Stimulated activated CD8-positive, alpha-beta memory T cell treated with anti-CD3 and anti-CD28 coated beads, Interleukin-12 subunit alpha, Interleukin-12 subunit beta, amount 100 ng/mL, for 24 hours (primary cell): ENCODE results near the gene LIPA.
"Not testable (repeated sequence)": the region's sequence is repeated elsewhere in the genome, so short reads cannot be mapped to it uniquely, and the experiment has no call there.

Experiments used
- DNase-seq: peaks from one replicate; pipeline ENCODE4 v3.0.0-alpha.2; 2020; ENCODE audit errors: extremely low read depth

Gene LIPA

DNA sequence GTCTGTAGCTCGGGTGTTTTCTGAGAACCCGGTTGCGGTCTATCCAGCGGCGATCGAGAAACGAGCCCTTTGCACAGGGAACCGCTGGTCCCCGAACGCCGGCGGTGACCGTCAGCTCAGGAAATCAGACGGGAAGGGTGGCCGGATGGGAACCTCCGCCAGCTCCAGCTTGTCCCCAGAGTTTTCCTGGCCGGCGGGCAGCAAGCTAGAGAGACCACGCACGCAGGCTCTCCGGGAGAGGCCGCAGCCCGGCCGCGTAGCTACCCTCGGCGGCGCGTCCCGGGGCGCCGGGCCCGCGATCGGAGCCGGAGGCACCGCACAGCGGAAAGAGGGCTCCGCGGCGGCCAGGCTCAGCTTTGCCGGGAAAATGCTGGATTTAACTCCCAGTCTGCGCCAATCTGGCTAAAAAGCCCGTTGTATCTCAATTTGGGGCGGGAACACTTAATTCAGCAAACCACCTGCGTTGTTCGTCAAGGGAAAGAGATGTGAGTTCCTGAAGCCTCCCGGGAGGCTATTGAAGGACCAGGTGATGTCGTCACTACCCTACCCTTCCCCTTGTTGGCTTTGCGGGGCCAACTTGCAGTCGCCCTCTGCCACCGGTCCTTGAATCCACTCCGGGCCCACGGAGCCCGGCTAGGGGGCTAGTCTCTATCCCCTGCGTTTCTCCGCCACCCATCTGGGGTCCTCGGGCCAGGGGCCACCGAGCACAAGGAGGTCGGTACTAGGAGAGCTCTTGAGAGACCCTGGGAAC lies 43.6 kb downstream of the LIPA start:
- DNase-seq, result no peak

DNA sequence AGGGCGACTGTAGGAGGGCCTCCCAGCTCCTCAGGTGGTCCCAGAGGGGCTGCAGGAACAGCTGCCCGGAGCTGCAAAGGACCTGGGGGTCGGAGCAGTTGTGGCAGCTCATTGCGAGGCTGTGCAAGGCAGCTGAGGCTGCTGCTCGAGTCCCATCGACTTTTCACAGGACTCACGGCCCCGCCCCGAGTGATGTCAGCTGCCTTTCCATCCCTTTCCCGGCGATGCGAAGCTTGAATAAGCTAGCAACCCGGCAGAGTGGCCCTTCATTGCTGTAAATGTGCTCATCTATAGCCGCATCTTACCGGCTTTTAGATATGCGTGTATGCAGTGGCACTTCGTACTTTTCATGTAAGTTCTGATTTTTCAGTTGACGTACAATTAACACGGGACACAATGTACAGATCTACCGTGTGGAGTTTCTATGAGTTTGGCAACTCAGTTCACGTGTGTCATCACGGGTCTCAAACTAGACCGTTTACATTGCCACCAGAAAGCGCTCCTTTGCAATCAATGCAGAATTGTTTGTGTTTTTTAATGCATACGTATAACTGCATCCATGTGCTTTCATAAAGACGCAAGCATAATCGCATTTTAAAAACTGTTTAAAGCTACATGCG lies 44.3 kb downstream of the LIPA start, which contains the start of gene CH25H:
Gene CH25H, minus strand, starts transcription at position 137 of the 620 bp plus-strand sequence. Its CDS starts 25 bp downstream, at position 112.
- DNase-seq, result no peak

DNA sequence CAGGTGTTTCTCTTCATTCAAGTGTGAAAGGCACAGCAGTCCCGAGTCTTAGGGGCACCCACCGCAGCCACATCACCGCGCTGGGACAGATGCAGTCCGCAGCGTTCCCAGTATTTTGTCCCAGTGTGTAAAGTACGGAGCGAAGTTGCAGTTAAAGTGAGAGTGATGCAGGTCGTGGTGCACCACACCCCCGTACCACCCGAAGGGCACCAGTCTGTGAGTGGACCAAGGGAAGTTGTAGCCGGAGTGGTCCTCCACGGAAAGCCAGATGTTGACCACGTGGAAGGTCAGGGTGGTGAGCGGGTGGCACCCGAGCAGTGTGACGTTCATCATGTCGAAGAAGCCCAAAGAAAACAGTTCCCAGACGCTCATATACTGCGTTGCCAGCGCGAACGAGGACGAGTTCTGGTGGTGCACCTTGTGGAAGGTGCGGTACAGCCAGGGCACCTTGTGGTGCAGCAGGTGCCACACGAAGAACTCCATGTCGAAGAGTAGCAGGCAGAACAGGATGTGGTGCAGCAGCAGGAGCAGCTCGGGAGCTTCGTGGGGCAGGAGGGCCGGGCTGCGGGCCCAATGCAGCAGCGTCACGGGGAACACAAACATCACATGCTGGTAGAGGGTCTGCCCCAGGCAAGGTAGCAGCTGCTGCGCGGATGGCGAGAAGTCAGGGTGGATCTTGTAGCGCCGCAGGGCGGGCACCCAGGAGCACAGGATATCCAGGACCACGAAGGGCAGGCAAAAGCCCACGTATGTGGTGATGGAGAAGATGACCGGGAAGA lies 45.0 kb downstream of the LIPA start:
- no peak for DNase-seq

DNA sequence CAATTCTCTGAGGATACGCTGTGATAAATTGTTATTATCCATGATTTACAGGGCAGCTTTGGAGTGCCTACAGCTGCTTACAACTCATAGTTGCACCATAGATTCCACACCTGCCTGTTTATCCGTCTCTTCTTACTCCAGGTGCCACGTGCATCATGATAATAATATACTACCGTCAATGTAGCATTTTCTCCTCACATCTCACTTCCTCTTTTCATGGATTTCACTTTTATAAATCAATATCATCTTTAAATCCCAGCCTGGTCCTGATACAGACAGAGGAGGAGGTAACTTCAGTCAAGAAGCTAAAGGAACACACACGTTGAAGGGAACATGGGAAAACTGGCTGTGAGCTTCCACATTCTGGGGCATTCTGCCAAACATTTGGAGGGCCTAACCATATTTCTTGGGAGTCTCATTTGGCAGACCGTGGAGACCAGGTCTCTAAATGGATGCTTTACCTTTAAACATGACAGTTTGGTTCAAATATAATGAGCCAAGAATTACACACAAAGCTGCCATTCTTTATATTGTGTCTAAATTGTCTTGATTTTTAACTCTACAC lies 46.9 kb downstream of the LIPA start:
- DNase-seq, result no peak

DNA sequence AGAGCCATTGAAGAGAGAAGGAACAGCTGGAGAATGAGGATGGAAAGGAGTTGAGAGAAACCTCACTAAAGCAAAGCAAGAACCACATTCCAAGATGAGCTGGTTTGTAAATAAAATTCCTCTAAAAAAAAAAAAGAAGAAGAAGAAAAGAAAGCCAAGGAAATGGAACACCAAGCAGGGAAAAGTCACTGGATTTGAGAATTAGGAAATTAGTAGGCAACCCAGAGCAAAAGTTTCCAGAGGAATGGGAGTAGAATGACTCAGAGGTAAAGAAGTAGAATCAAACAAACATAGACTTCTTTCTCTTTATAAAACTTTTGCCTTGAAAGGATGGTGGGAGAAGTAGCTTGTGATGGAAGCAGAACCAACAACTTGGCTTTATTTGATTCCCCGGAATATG lies 48.3 kb downstream of the LIPA start:
- no peak for DNase-seq

DNA sequence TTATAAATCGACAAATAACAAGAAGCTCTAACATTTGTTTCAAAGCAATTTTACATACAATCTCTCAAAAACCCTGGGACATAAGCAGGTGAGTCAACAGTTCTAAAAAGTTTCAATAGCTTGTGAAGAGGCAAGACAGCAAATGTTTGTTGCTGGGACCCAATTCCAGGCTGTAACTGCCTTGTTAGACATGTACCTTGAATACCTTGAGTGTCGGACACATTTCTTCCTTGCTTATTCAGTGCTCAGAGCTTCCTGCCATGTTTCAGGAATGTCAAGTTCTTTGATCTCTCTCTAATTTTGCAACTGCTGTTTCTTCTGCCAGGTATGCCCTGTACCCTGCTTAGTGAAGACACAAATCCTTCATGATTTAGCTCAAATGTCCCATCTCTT lies 49.5 kb downstream of the LIPA start:
- DNase-seq, result no peak

DNA sequence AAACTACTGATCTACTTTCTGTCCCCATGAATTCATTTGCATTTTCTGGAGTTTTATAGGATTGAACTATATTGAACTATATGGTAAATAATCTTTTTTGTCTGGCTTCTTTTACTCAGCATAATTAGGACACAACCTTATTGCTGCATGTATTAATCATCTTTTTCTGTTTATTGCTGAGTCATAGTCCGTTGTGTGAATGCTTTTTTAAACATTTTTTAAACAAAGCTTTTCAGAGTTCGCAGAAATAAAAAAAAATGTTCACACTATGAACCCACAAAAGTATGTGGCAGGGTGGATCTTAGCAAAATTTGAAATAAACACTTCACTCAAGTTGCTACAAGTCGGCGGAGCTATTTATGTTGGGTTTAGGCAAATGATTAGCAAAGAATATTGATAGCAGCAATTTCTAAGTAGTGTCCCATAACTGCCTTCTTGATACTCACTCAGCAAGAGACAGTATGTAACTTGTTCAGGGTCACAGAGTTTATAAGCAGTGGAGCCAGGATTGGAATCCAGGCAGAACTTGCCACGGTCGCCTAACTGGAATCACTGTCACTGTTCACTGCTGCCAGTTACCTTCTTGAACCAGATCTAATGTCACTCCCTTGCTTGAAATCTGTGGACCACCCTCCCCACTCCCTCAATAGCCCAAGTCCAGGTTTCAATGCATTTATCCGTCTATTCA lies 50.1 kb downstream of the LIPA start:
- no peak for DNase-seq

DNA sequence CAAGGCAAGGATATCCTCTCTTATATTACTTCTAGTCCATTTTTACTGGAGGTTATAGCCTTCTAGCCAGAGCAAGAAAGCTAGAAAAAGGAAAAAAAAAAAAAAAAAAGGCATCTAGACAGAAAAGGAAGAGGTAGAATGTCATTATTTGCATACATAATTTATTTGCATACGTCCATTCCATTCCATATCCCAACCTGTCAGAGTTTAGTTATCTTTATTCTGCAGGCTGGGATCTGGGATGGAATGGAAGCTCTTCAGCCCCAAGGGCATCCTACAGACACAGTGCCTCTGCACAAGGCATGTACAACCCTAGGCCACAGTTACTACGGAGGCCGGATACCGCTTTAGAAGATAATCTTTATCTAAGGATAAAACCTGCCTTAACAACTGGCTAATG lies 54.1 kb downstream of the LIPA start:
- no peak for DNase-seq

DNA sequence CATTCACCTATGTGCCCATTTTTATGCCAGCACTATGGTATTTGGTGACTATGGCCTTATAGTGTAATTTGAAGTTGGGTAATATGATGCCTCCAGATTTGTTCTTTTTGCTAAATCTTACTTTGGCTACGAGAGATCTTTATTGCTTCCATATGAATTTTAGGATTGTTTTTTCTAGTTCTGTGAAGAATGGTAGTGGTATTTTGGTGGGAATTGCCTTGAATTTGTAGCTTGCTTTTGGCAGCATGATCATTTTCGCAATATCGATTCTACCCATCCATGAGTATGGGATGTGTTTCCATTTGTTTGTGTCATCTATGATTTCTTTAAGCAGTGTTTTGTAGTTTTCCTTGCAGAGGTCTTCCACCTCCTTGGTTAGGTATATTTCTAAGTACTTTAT lies 60.3 kb downstream of the LIPA start:
- DNase-seq, result not testable (repeated sequence)

DNA sequence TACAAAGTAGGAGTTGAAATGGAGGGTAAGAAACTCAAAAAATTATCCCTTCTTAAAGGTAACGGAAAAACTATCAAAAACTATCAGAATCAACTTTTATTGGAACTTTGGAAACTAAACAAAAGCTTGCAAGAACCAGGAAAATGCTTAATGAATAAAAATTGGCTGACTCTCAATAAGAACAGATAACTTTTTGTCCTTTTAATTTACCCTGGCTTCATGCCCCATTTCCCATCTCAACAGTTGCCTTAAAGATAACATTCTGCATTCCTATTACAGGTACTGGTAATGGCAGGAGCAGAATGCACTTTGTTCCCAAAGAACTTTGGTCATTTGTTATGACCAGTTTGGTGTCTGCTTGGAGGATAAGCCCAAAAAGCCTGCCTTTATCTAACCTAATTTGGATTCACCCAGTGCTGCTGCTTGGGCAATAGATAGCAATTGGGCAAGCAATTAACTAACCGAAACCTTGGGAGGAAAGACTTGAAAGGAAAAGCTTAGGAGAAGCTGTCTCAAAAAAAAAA lies 62.3 kb downstream of the LIPA start:
- DNase-seq, result no peak

DNA sequence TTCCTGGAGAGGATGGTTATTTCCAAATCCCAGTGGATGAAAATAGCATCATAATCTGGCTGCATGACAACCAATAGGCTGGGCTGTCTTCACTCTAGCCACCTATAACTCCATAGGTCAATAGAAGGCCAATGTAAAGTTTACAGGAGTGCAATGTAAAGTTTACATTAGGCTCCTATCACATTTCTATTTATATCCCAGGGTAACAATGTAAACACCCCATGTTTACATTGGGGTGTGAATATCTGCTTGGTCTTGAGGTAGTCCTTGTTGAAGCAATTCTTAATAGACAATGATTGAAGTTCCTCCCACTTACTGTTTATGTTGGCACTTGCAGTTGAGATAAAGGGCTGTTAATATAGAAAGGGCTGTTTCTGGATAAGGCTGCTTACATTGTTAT lies 65.9 kb downstream of the LIPA start:
- DNase-seq, result no peak

DNA sequence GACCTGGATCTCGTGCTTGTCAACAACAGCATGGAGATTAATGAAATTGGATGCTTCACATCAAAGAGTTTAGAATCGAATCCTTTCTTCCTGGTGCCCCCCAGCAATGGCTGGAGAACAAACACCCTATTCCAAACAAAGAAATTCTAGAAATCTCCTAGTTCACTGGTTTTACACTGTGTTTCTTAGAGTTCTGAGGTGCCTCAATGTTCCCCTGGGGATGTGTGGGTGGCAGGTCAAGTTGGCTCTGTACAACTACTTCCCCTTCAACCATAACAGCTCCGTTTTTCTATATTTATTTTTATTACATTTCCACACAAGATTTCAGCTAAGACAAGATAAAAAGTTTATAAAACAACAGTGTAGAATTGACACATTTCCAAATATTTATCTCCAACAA lies 66.9 kb downstream of the LIPA start:
- DNase-seq, result no peak

DNA sequence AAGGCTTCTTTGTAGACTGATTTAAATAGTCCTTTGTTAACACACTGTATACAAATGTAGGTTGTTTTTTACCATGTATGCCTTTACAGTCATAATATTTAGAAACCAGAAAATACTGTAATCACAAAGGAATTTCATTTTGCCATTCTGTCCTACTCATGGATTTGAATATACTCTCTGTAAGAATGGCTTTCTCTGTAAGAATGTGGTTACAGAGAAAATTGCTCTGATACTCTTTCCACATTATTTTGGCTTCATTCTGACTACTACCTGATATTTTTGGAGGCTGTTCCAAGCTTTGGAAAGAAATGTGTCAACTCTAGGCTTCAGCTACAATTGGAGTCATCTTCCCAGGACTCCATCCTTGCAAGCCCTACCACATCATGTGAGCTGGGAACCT lies 68.0 kb downstream of the LIPA start:
- DNase-seq, result no peak

DNA sequence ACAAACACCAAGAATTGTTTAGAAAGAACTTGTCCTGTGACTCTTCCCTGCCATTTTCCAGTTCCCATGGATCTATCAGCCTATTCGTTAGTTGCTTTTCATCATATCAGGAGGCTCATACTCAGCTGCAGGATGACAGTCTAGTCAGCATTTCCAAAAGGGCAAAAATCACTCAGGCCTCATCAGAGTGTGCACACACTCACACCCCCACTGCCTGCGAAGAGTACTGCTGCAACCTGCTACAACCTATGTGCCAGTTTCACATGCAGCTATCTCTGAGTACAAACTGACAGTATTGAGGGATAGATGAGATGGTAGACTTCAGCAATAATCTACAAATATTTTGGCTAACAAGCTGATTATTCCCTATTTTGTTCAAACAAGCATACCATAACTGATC lies 68.7 kb downstream of the LIPA start:
- DNase-seq, result no peak

DNA sequence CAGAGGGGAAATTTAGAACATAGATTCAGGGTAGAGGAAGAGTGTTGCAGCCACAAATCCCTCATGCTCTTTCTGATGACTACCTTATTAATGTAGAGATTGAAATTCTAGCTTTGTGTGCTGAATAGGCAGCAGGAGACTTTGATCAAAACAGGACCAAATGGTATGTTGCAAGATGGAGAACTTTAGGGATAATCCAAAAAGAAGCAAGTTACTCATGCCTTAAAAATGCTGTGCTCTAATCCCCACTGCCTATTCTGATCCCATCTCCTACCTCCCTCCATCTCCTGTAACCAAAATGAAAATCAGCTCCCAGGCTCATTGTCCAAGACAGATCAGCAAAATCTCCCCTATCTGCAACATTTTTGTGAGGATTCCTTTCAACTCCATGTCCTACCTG lies 75.8 kb downstream of the LIPA start:
- DNase-seq, result no peak

DNA sequence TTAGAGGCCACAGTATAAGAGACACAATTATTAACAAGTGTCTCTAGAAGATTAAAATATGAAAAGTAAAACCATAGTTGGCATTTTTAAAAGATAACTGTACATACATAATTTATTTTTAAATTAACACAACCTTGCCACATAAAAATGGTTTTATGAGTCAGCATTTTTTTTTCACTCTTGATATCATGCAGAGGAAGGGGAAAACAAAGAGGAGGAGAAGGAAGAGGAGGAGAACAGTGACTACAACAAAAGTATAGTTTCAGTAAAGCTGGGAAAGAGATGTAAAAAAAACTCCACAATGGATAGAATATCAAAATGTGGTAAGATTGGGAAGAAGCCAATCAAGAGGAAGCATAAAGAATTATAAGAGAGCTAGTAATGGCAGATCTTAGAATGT lies 78.5 kb downstream of the LIPA start:
- no peak for DNase-seq

DNA sequence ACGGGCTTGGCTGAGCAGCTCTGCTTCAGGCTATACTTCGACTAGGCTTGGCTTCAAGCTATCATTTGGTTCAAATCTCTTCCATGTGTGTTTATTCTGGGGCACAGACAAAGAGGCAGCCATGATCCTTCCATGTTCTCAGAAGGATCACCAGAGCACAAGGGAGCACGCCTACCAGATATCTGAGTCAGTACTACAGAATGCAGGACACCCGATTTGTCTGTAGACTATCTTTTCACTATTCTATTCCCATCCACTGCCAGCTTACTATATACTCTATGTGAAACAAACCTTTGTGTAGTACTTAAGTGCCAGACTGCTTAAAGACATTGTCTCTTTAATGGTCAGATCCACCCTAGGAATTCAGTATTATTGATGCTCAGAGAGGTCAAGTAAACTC lies 79.6 kb downstream of the LIPA start:
- DNase-seq, result no peak

DNA sequence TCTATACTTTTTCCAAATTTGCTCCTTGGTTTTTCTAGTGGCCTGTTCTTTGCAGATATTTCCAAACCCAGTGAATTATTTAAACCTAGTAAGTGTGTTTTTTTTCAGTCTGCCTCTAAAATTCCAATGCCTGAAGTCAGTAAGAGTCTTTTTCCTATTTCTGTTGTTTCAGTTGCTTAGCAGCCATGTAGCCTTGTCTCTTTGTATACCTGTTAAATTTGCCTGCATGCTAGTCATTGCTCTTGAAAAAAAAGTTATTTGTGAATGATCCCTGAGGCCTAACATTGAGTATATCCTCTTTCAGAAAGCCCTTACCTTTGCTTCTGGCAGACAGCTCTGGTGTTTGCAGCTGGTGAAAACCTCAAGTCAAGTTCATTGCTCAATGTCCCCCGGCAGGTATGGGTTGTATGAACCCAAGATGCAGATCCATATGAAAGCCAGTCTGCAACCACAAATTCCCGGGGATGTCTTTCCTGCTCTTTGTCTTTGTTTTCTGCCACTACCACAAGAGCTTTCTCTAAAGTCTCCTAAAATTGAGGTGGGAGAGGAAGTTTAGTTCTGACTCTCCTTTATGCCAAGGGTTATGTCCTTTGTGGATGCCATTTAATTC lies 80.2 kb downstream of the LIPA start:
- DNase-seq, result no peak

DNA sequence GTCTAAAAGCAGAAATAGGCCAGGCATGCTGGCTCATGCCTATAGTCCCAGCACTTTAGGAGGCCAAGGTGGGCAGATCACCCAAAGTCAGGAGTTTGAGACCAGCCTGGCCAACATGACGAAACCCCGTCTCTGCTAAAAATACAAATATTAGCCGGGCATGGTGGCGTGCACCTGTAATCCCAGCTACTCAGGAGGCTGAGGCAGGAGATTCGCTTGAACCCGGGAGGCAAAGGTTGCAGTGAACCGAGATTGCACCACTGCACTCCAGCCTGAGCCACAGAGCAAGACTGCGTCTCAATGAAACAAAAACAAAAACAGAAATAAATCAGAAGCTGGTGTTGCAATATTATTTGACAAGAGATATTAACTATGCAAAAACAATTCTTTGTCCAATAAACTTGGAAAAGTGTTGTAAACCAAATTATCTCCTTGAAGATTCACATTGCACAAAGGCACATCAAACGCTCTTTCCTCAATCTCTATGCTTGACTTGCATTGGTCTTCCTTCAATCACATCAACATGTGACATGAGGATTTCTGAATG lies 83.1 kb downstream of the LIPA start:
- not testable (repeated sequence) for DNase-seq

DNA sequence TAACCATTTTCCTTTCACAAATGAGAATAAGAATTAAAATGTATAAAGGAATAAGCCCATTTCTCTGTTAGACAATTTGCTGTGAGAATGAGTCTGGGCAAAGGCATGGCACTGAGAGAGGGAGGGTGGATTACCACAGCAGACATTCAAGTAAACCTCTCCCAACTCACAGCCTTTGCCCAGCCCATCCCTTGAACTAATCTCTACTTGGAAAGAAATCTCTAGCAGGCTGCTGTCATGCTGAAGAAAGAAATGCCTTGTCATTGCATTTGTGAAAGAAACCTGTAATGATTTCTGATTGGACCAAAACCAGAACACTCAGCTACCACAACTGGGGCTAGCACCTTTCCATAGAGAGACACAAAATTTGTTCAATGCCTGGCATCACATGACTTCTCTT lies 83.7 kb downstream of the LIPA start:
- DNase-seq, result no peak

DNA sequence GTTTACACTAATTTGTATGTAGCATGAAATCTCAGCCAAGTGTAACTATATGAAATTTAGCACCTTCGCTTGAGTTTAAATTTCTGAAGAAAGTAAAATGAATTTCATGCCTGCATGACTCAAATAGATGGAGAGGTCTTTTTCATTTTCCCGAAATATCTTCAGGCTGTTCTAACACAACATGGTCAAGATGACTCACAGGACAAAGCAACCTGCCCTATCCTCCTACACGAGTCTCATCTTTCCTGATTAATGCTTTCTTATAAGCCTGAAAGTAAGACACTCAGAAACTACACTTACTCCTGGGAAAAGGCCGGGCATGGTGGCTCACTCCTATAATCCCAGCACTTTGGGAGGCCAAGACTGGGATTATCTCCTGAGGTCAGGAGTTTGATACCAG lies 85.7 kb downstream of the LIPA start:
- no peak for DNase-seq
